Bronchial epithelial cell (primary cell): ENCODE data around the gene TTLL3. TPM values are rescaled to one million over a fixed set of nuclear protein-coding genes. Genes with fewer than 3 reads are reported as not detected.

Source experiments
- DNase-seq: peaks from one replicate; pipeline ENCODE4 v3.0.0-alpha.2; 2010; ENCODE audit warnings: low read depth
- FAIRE-seq: peaks from 2 replicates; lab custom pipeline; 2011; peaks lifted over from hg19 to GRCh38; lab: Jason Lieb, UNC
- H3K27me3 ChIP-seq: 2 replicates; pipeline ENCODE4 v1.5.1; 2011; ENCODE audit warnings: low read length; ENCODE audit not compliant: control insufficient read depth, insufficient read depth
- H3K36me3 ChIP-seq: 2 replicates; pipeline ENCODE4 v1.5.1; 2011; ENCODE audit warnings: low read length; ENCODE audit not compliant: control insufficient read depth, insufficient read depth
- H3K4me3 ChIP-seq: 2 replicates; pipeline ENCODE4 v1.5.1; 2011; ENCODE audit warnings: mild to moderate bottlenecking, low read depth, low read length, control low read depth
- CTCF ChIP-seq: IDR thresholded peaks from 2 replicates; pipeline ENCODE4 v1.5.1; 2011; ENCODE audit warnings: mild to moderate bottlenecking, moderate library complexity, low read length, control low read depth, inconsistent platforms; ENCODE audit not compliant: insufficient read depth, severe bottlenecking
- total RNA-seq: library from RNA; depleted of rRNA; stranded (reverse); fragments of >200 nt; gene quantifications from 2 replicates; pipeline ENCODE4 v1.2.1, GENCODE V29; 2014

Gene TTLL3
- total RNA-seq, 1 donor from 2014 or later = 11.3 TPM

- FAIRE-seq (no peak), DNase-seq (no peak)
- H3K36me3 ChIP-seq = peaks cover 21% of the 10 kb centered on the region
- H3K4me3 ChIP-seq = no peak overlapping the region
- TF ChIP-seq CTCF = no peak
- no peaks in the 10 kb centered on the region for H3K27me3 ChIP-seq
Measured at GRCh38 chr3:9784965-9785364, 25.1 kb upstream of the TTLL3 start.

GRCh38 chr3:9785602-9786001 is 24.5 kb upstream of the TTLL3 start:
- no peaks in the 10 kb centered on the region for H3K27me3 ChIP-seq
- TF ChIP-seq CTCF = no peak
- FAIRE-seq (no peak), DNase-seq (no peak)
- H3K4me3 ChIP-seq = no peak overlapping the region
- peaks cover 17% of the 10 kb centered on the region for H3K36me3 ChIP-seq

- DNase-seq (no peak), FAIRE-seq (no peak)
- H3K27me3 ChIP-seq = no peaks in the 10 kb centered on the region
- no peak overlapping the region for H3K4me3 ChIP-seq
- peaks cover 19% of the 10 kb centered on the region for H3K36me3 ChIP-seq
- TF ChIP-seq CTCF = no peak
Measured at GRCh38 chr3:9786209-9786739, 23.8 kb upstream of the TTLL3 start.

- FAIRE-seq = no peak
- peaks cover 19% of the 10 kb centered on the region for H3K36me3 ChIP-seq
Measured at GRCh38 chr3:9786825-9787669, 23.0 kb upstream of the TTLL3 start.

GRCh38 chr3:9787714-9788113 is 22.3 kb upstream of the TTLL3 start:
- no peak for FAIRE-seq
- Histone ChIP-seq H3K27me3 (no peaks in the 10 kb centered on the region), H3K4me3 (no peak overlapping the region), H3K36me3 (peaks cover 19% of the 10 kb centered on the region)
- DNase-seq = no peak
- no peak for TF ChIP-seq CTCF

More at GRCh38 chr3:9786825-9787669, 23.0 kb upstream of the TTLL3 start:
- peak; percentile 53 for TF ChIP-seq CTCF
- H3K27me3 ChIP-seq = no peaks in the 10 kb centered on the region
- H3K4me3 ChIP-seq = no peak overlapping the region
- no peak for DNase-seq
